HG02610 (cell line): Measurements from ENCODE around the gene RTBDN.
A peak's percentile ranks its signal among the peaks of the same experiment; 100 is the strongest.

Experiments
- ATAC-seq: cut with Tn5 transposase; IDR thresholded peaks from one replicate; pipeline ENCODE4 v1.9.1; 2021; ENCODE audit warnings: mild to moderate bottlenecking, moderate library complexity; ENCODE audit not compliant: unreplicated experiment

The RTBDN gene

GRCh38 chr19:12793290-12794195, 40.8 kb downstream of the RTBDN start:
- peak; percentile 27 for ATAC-seq

- ATAC-seq: no peak
These were observed 41.5 kb downstream of the RTBDN start for GRCh38 chr19:12792853-12793289.

GRCh38 chr19:12792051-12792852, 42.1 kb downstream of the RTBDN start:
- ATAC-seq: no peak

GRCh38 chr19:12791345-12792050, 42.9 kb downstream of the RTBDN start, which contains the start of gene JUNB:
Gene JUNB, plus strand, starts transcription at chr19:12791486. Its CDS starts 286 bp downstream, at chr19:12791772.
- ATAC-seq: peak; percentile 26

GRCh38 chr19:12790628-12791344, 43.6 kb downstream of the RTBDN start:
- no peak for ATAC-seq

GRCh38 chr19:12789904-12790619, 44.3 kb downstream of the RTBDN start:
- peak; percentile 35 for ATAC-seq

- no peak for ATAC-seq
These were observed 45.1 kb downstream of the RTBDN start for GRCh38 chr19:12789098-12789903.

GRCh38 chr19:12788682-12789097, 45.7 kb downstream of the RTBDN start:
- no peak for ATAC-seq

GRCh38 chr19:12788042-12788681, 46.2 kb downstream of the RTBDN start:
- no peak for ATAC-seq

- no peak for ATAC-seq
These were observed 46.9 kb downstream of the RTBDN start for GRCh38 chr19:12787458-12787857.

- ATAC-seq: no peak
These were observed 47.4 kb downstream of the RTBDN start for GRCh38 chr19:12786952-12787351.

- ATAC-seq: no peak
These were observed 48.1 kb downstream of the RTBDN start for GRCh38 chr19:12786141-12786870.

- no peak for ATAC-seq
These were observed 48.8 kb downstream of the RTBDN start for GRCh38 chr19:12785431-12786031.

GRCh38 chr19:12784871-12785430, 49.4 kb downstream of the RTBDN start:
- no peak for ATAC-seq

GRCh38 chr19:12784394-12784870, 49.9 kb downstream of the RTBDN start:
- ATAC-seq: no peak

GRCh38 chr19:12783849-12784393, 50.5 kb downstream of the RTBDN start:
- no peak for ATAC-seq
